HG03135 (cell line): Measurements from ENCODE around the gene SLC16A14.

Source experiments
- ATAC-seq: cut with Tn5 transposase; IDR thresholded peaks from one replicate; pipeline ENCODE4 v1.9.1; 2021; ENCODE audit warnings: mild to moderate bottlenecking, moderate library complexity; ENCODE audit not compliant: unreplicated experiment

Gene SLC16A14

GRCh38 chr2:230043025-230043424, 25.7 kb downstream of the SLC16A14 start:
- ATAC-seq, result no peak

- ATAC-seq, result no peak
Observed at GRCh38 chr2:230042195-230042594, 26.5 kb downstream of the SLC16A14 start.

GRCh38 chr2:230023313-230023712, 45.4 kb downstream of the SLC16A14 start:
- ATAC-seq, result no peak

GRCh38 chr2:230019742-230020141, 49.0 kb downstream of the SLC16A14 start:
- no peak for ATAC-seq

- ATAC-seq, result no peak
Observed at GRCh38 chr2:230018153-230018552, 50.6 kb downstream of the SLC16A14 start.

GRCh38 chr2:230016844-230017243, 51.9 kb downstream of the SLC16A14 start:
- ATAC-seq, result no peak

GRCh38 chr2:230012267-230012884, 56.3 kb downstream of the SLC16A14 start:
- no peak for ATAC-seq

GRCh38 chr2:230011617-230012016, 57.1 kb downstream of the SLC16A14 start:
- ATAC-seq, result no peak

- no peak for ATAC-seq
Observed at GRCh38 chr2:230010501-230010900, 58.2 kb downstream of the SLC16A14 start.

- ATAC-seq, result no peak
Observed at GRCh38 chr2:230008708-230009066, 60.0 kb downstream of the SLC16A14 start.

- ATAC-seq, result peak; percentile 60
Observed at GRCh38 chr2:230007931-230008707, 60.6 kb downstream of the SLC16A14 start.

- peak; percentile 80 for ATAC-seq
Observed at GRCh38 chr2:230000118-230000841, 68.4 kb downstream of the SLC16A14 start.

GRCh38 chr2:229997565-229997964, 71.2 kb downstream of the SLC16A14 start:
- no peak for ATAC-seq

GRCh38 chr2:229996320-229996719, 72.4 kb downstream of the SLC16A14 start:
- no peak for ATAC-seq

- no peak for ATAC-seq
Observed at GRCh38 chr2:229993236-229993635, 75.5 kb downstream of the SLC16A14 start.
